Mesothelial cell of epicardium (in vitro differentiated cells): ENCODE results near the gene MDK. TPM values are rescaled to one million over a fixed set of nuclear protein-coding genes. Genes with fewer than 3 reads are reported as not detected.

Experiments
- DNase-seq, 2 experiments: peaks; one replicate each; pipeline ENCODE4 v3.0.0; 2021; ENCODE audit warnings: low spot score in 2 of 2; ENCODE audit not compliant: unreplicated experiment in 2 of 2
- H3K27ac Mint-ChIP-seq: 2 replicates; pipeline ENCODE4 v1.8.0; 2021; ENCODE audit warnings: mixed read lengths
- H3K27me3 Mint-ChIP-seq: 2 replicates; pipeline ENCODE4 v1.8.0; 2021; ENCODE audit warnings: low read depth, mixed read lengths
- H3K36me3 Mint-ChIP-seq: 2 replicates; pipeline ENCODE4 v1.8.0; 2021; ENCODE audit warnings: mixed read lengths
- H3K4me1 Mint-ChIP-seq: 2 replicates; pipeline ENCODE4 v1.8.0; 2021; ENCODE audit warnings: mixed read lengths
- H3K4me3 Mint-ChIP-seq: 2 replicates; pipeline ENCODE4 v1.8.0; 2021; ENCODE audit warnings: mild to moderate bottlenecking, moderate library complexity, mixed read lengths
- H3K9me3 Mint-ChIP-seq: 2 replicates; pipeline ENCODE4 v1.8.0; 2021; ENCODE audit warnings: mixed read lengths
- total RNA-seq: library from RNA; stranded (reverse); gene quantifications from 3 replicates; pipeline ENCODE4 v1.2.1, GENCODE V29; 2021
- TF ChIP-seq, protein P1 (sequence below): fragments of 200-600 bp; sonication (generic); IDR thresholded peaks from one replicate; pipeline ENCODE4 v1.5.0; 2021; ENCODE audit warnings: antibody characterized with exemption; ENCODE audit not compliant: unreplicated experiment

Gene MDK
- total RNA-seq, 1 donor from 2014 or later = 1,586 TPM

DNA sequence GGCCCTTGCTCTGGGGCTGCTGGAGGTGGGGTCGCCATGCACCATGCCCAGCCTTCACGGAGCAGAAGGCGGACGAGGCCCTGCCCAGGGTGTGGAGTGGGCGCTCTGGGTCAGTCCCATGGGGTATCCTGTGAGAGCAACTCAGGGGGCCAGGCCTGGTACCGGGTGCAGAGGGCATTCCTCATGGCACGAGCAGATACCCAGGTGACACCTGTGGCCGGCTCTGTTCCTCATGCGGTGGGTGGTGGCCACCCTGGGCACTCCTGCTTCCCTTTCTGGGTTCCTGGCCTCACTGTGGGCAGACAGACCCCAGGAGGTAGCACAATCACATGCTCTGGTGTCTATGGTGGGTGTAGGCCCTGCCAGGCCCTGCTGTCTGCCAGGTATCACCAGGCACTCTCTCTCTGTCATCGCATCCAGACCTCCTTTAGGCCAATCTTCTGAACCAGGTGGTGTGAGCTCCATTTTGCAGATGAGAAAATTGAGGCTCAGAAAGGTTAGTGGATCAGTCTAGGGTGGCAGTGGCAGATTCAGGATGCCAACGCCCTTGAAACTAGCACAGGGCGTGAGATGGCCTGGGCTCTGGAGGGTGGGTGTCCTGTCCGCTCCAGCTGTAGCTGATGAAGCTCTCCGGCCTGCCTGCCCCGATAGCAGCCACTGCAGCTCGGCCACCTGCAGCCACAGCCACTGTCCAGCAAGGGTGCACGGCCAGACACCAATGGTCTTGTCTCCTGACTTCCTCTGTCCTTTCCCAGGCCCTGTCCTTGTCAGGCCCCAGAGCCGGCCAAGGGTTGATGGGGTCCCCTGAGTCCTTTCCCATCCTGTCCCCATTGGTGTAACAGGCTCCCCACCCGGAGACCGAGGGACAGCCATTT lies 19.1 kb upstream of the MDK start:
- Mint-ChIP-seq H3K36me3 (no peaks in the 10 kb centered on the region), H3K27ac (peak overlapping the region; percentile 59), H3K9me3 (no peaks in the 10 kb centered on the region), H3K4me3 (no peak overlapping the region), H3K27me3 (no peaks in the 10 kb centered on the region), H3K4me1 (peaks cover 20% of the 10 kb centered on the region)
- no peak for DNase-seq
- TF ChIP-seq, protein P1, sequence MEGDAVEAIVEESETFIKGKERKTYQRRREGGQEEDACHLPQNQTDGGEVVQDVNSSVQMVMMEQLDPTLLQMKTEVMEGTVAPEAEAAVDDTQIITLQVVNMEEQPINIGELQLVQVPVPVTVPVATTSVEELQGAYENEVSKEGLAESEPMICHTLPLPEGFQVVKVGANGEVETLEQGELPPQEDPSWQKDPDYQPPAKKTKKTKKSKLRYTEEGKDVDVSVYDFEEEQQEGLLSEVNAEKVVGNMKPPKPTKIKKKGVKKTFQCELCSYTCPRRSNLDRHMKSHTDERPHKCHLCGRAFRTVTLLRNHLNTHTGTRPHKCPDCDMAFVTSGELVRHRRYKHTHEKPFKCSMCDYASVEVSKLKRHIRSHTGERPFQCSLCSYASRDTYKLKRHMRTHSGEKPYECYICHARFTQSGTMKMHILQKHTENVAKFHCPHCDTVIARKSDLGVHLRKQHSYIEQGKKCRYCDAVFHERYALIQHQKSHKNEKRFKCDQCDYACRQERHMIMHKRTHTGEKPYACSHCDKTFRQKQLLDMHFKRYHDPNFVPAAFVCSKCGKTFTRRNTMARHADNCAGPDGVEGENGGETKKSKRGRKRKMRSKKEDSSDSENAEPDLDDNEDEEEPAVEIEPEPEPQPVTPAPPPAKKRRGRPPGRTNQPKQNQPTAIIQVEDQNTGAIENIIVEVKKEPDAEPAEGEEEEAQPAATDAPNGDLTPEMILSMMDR = no peak

DNA sequence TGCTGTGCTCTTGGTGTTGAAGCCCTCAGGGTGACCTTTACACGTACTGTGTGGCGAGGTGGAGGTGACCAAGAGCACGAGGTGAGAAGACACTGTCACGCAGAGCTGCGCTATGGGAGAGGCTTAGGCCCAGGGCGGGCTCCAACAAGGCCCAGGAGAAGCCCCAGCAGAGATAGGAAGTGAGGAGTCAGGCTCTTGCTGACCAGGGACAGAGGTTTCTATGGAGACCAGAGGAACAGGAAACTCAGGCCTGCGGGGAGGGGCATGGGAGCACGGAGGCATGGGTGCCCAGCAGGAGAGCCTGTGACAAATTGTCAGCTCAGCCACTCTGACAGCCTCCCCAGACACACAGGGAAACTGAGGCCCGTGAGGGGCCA lies 18.4 kb upstream of the MDK start:
- H3K27me3 Mint-ChIP-seq = no peaks in the 10 kb centered on the region
- DNase-seq = no peak
- no peak overlapping the region for H3K4me3 Mint-ChIP-seq
- TF ChIP-seq, protein P1 = no peak
- H3K4me1 Mint-ChIP-seq = peaks cover 21% of the 10 kb centered on the region
- H3K27ac Mint-ChIP-seq = peak overlapping the region; percentile 59
- H3K9me3 Mint-ChIP-seq = no peaks in the 10 kb centered on the region
- no peaks in the 10 kb centered on the region for H3K36me3 Mint-ChIP-seq

DNA sequence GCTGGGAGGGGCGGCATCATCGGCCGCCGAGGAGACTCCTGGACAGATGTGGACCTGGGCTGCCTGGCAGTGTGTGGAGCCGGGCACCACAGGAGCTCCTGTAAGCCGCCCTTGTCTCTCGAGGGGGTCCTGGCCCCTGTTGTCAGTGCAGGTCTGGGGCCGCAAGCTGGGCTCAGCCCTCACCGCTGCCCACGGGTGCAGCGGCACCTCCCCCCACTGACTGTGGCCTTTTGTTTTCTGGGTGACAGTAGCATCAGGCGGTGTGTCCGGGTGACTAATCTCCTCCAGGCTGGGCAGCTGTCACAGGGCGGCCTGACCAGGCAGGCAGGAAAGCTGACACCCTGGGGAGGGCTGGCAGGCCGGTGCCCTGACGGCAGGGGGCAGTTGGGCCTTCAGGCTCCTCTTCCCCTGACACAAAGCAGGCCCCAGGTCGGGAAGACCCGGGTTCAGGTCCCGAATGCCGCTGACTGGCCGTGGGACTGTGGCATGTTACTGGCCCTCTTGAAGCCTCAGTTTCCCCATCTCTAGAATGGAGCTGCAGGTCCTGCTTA lies 17.9 kb upstream of the MDK start:
- Mint-ChIP-seq H3K27me3 (no peaks in the 10 kb centered on the region), H3K27ac (no peak overlapping the region), H3K36me3 (no peaks in the 10 kb centered on the region), H3K9me3 (no peaks in the 10 kb centered on the region), H3K4me3 (no peak overlapping the region), H3K4me1 (peaks cover 21% of the 10 kb centered on the region)
- DNase-seq = no peak
- TF ChIP-seq, protein P1 = no peak

DNA sequence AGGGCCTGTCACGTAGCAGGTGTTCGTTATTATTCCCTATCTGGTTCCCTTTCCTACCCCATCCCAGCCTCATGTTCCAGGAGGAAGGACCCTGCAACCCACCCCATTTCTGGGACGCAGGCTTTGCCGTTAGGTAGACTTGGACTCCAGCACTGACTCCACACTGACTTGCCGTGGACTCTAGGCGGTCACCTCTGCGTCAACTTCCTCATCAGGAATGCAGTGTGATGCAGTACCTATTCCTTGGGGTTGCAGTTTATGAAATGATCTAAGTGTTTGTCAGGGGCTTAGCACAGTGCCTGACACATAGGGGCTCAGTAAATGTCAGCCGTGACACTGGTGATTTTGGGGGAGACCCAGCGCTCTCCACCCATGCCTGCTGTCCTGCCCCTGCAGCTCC lies 17.4 kb upstream of the MDK start:
- peaks cover 1% of the 10 kb centered on the region for H3K36me3 Mint-ChIP-seq
- H3K9me3 Mint-ChIP-seq = no peaks in the 10 kb centered on the region
- no peak overlapping the region for H3K4me3 Mint-ChIP-seq
- H3K4me1 Mint-ChIP-seq = peaks cover 21% of the 10 kb centered on the region
- H3K27me3 Mint-ChIP-seq = no peaks in the 10 kb centered on the region
- no peak overlapping the region for H3K27ac Mint-ChIP-seq
- DNase-seq = no peak
- TF ChIP-seq, protein P1 = no peak

DNA sequence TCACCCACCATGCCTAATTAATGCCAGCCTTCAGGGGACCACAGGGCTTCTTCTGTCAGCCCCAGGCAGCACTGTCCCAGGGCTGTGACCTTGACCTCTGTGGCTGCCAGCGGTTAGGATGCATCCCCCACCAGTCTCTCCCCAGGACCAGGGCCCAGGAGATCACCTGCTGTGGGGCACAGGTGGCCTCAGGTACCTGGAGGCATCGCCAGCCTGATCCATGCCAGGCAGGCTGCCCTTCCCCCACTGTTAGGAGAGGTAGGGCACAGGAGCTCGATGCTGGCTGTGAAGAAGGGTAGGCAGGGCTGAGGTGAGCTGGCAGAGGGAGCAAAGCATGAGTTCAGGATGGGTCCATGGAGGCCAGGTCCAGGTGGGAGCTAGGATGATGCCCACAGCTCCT lies 16.7 kb upstream of the MDK start:
- TF ChIP-seq, protein P1 = no peak
- H3K27ac Mint-ChIP-seq = peak overlapping the region; percentile 58
- H3K9me3 Mint-ChIP-seq = no peaks in the 10 kb centered on the region
- H3K4me1 Mint-ChIP-seq = peaks cover 26% of the 10 kb centered on the region
- no peak overlapping the region for H3K4me3 Mint-ChIP-seq
- no peaks in the 10 kb centered on the region for H3K27me3 Mint-ChIP-seq
- H3K36me3 Mint-ChIP-seq = peaks cover 1% of the 10 kb centered on the region
- DNase-seq = no peak
